ENCODE measurements around the gene DCAF12.

DCAF12 gene

DNA sequence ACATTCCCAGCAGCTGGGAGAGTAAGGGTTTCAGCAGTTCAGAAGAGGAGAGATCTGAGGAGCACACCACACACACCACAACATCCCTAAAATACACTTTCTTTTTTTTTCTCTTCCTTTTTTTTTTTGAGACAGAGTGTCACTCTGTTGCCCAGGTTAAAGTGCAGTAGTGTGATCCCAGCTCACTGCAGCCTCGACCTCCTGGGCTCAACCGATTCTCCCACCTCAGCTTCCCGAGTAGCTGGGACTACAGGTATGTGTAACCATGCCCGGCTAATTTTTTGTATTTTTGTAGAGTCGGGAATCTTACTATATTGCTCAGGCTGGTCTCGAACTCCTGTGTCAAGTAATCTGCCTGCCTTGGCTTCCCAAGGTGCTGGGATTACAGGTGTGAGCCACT is 42.6 kb upstream of the DCAF12 start:
- no peak overlapping the region for H3K4me2 ChIP-seq (ENCODE audit: low read length)
- H3K9ac ChIP-seq, result no peak overlapping the region

DNA sequence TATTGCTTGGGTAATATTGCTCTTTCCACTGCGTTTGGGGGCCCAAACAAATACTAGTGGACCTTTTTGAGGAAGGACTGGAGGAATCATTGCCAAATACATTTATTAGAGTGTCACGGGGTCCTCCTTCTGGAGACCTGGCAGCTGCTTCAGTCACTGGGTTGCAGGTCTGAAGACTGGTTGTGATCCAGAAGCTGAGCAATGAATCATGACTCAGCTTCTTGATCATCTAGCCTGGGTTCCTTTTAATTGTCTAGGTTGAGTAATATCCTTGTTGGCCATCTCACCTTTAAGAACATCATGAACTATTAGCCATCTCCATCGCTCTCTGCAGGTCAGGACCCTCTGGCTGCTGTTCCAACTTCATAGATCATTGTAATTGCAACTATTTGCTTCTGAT is 36.9 kb upstream of the DCAF12 start:
- H3K9ac ChIP-seq, result no peak overlapping the region
- H3K4me3 ChIP-seq (ENCODE audit: low read depth, low read length), result no peak overlapping the region
- H2AFZ ChIP-seq, result no peak overlapping the region
- H3K27me3 ChIP-seq (ENCODE audit: control insufficient read depth, insufficient read depth, low read length), result no peaks in the 10 kb centered on the region
- no peak overlapping the region for H3K4me2 ChIP-seq (ENCODE audit: low read length)
- no peaks in the 10 kb centered on the region for H3K9me3 ChIP-seq (ENCODE audit: control insufficient read depth, low read length)
- TF ChIP-seq, protein P1, sequence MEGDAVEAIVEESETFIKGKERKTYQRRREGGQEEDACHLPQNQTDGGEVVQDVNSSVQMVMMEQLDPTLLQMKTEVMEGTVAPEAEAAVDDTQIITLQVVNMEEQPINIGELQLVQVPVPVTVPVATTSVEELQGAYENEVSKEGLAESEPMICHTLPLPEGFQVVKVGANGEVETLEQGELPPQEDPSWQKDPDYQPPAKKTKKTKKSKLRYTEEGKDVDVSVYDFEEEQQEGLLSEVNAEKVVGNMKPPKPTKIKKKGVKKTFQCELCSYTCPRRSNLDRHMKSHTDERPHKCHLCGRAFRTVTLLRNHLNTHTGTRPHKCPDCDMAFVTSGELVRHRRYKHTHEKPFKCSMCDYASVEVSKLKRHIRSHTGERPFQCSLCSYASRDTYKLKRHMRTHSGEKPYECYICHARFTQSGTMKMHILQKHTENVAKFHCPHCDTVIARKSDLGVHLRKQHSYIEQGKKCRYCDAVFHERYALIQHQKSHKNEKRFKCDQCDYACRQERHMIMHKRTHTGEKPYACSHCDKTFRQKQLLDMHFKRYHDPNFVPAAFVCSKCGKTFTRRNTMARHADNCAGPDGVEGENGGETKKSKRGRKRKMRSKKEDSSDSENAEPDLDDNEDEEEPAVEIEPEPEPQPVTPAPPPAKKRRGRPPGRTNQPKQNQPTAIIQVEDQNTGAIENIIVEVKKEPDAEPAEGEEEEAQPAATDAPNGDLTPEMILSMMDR (IDR thresholded peaks at IDR 0.05), result no peak
- no peaks in the 10 kb centered on the region for H3K79me2 ChIP-seq
- H3K27ac ChIP-seq, result no peak overlapping the region
- H3K36me3 ChIP-seq (ENCODE audit: control insufficient read depth, insufficient read depth, low read length), result no peaks in the 10 kb centered on the region
- H3K4me1 ChIP-seq, result no peaks in the 10 kb centered on the region

More for the DNA sequence above, 42.6 kb upstream of the DCAF12 start:
- Histone ChIP-seq H3K4me3 (ENCODE audit: low read depth, low read length) (no peak overlapping the region), H3K36me3 (ENCODE audit: control insufficient read depth, insufficient read depth, low read length) (no peaks in the 10 kb centered on the region), H3K9me3 (ENCODE audit: control insufficient read depth, low read length) (no peaks in the 10 kb centered on the region), H3K27me3 (ENCODE audit: control insufficient read depth, insufficient read depth, low read length) (no peaks in the 10 kb centered on the region), H3K79me2 (no peaks in the 10 kb centered on the region), H3K27ac (no peak overlapping the region), H3K4me1 (no peaks in the 10 kb centered on the region), H2AFZ (no peak overlapping the region)
- TF ChIP-seq, protein P1 (IDR thresholded peaks at IDR 0.05), result no peak

DNA sequence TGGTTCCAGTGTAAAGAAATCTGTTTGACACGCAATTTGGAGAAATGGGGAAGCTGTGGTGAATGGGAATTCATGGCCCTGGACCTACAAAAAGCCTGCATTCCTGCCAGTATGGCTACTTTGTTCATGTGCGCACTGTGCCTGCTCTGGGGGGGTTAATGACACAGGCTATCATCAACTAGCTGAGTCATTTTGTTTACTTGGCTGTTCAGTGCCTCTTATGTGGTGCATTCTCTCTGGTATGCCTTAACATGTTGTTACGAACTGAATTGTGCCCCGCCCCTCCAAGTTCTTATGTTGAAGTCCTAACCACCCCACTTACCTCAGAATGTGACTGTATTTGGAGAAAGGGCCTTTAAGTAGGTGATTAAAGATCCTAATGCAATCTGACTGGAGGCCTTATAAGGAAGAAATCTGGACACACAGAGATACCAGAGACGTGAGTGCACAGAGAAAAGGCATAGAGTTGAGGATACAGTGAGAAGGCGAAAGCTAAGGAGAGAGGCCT is 31.9 kb upstream of the DCAF12 start:
- H3K27ac ChIP-seq, result no peak overlapping the region
- H3K4me3 ChIP-seq (ENCODE audit: low read depth, low read length), result no peak overlapping the region
- no peaks in the 10 kb centered on the region for H3K79me2 ChIP-seq
- TF ChIP-seq, protein P1 (IDR thresholded peaks at IDR 0.05), result no peak
- no peaks in the 10 kb centered on the region for H3K9me3 ChIP-seq (ENCODE audit: control insufficient read depth, low read length)
- no peaks in the 10 kb centered on the region for H3K36me3 ChIP-seq (ENCODE audit: control insufficient read depth, insufficient read depth, low read length)
- no peak overlapping the region for H3K9ac ChIP-seq
- H3K27me3 ChIP-seq (ENCODE audit: control insufficient read depth, insufficient read depth, low read length), result no peaks in the 10 kb centered on the region
- H3K4me2 ChIP-seq (ENCODE audit: low read length), result no peak overlapping the region
- no peak overlapping the region for H2AFZ ChIP-seq
- H3K4me1 ChIP-seq, result no peaks in the 10 kb centered on the region

GRCh38 chr9:34157898-34158297 is 31.4 kb upstream of the DCAF12 start:
- no peaks in the 10 kb centered on the region for H3K79me2 ChIP-seq
- no peaks in the 10 kb centered on the region for H3K9me3 ChIP-seq (ENCODE audit: control insufficient read depth, low read length)
- no peaks in the 10 kb centered on the region for H3K27me3 ChIP-seq (ENCODE audit: control insufficient read depth, insufficient read depth, low read length)
- no peak overlapping the region for H3K27ac ChIP-seq
- TF ChIP-seq, protein P1 (IDR thresholded peaks at IDR 0.05), result no peak
- no peak overlapping the region for H3K4me3 ChIP-seq (ENCODE audit: low read depth, low read length)
- no peak overlapping the region for H3K9ac ChIP-seq
- no peak overlapping the region for H2AFZ ChIP-seq
- H3K4me1 ChIP-seq, result no peaks in the 10 kb centered on the region
- H3K36me3 ChIP-seq (ENCODE audit: control insufficient read depth, insufficient read depth, low read length), result no peaks in the 10 kb centered on the region
- H3K4me2 ChIP-seq (ENCODE audit: low read length), result no peak overlapping the region

DNA sequence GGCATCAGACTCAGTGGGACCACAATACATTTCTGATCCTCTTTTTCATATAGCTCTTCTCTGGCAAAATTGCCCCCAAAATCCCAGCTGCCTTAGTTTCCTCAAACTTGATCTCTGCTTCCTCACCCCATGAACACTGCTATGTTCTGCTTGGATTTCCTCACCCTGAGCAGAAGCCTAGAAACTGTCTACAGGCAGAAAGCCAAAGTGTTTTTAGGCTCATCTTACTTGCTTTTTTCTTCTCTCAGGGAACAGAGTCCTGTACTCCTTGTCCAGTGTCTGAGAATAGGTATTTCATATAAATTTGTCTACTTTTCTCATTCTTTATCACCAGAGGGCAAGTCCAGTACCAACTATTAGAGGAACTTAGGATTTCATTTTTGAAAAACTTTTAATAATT is 30.8 kb upstream of the DCAF12 start:
- Histone ChIP-seq H3K27ac (no peak overlapping the region), H3K4me2 (ENCODE audit: low read length) (no peak overlapping the region), H3K27me3 (ENCODE audit: control insufficient read depth, insufficient read depth, low read length) (no peaks in the 10 kb centered on the region), H3K4me3 (ENCODE audit: low read depth, low read length) (no peak overlapping the region), H2AFZ (no peak overlapping the region), H3K4me1 (no peaks in the 10 kb centered on the region), H3K9me3 (ENCODE audit: control insufficient read depth, low read length) (no peaks in the 10 kb centered on the region), H3K79me2 (no peaks in the 10 kb centered on the region), H3K9ac (no peak overlapping the region), H3K36me3 (ENCODE audit: control insufficient read depth, insufficient read depth, low read length) (no peaks in the 10 kb centered on the region)
- TF ChIP-seq, protein P1 (IDR thresholded peaks at IDR 0.05), result no peak
